GM08714 (cell line): ENCODE measurements around the gene ADAMTS17.
"Not testable (repeated sequence)": the region's sequence is repeated elsewhere in the genome, so short reads cannot be mapped to it uniquely, and the experiment has no call there.

Experiments used
- H3K4me3 ChIP-seq: fragments of 200-500 bp; sonication (Bioruptor generic); 2 replicates; pipeline ENCODE4 v1.5.1; 2014; ENCODE audit warnings: mild to moderate bottlenecking, low read length, inconsistent platforms
- ZNF274 ChIP-seq: IDR thresholded peaks from 2 replicates; pipeline ENCODE4 v1.6.1; 2012; ENCODE audit warnings: mild to moderate bottlenecking, low read depth, low read length

ADAMTS17 gene

DNA sequence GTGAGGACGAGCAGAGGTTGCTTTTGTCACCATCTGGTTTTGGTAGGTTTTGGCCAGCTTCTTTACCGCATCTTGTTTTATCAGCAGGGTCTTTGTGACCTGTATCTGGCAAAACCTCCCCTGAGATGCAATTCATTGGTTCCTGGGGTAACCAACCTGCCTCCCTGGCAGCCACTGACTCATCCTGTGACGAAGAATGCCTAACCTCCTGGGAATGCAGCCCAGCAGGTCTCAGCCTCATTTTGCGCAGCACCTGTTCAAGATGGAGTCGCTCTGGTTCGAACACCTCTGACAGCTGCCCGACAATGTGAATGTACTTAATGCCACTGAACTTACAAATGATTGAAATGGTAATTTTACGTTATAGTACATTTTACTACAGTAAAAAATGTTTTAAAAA, 6.8 kb upstream of the ADAMTS17 start:
- no peak overlapping the region for H3K4me3 ChIP-seq
- no peak for TF ChIP-seq ZNF274

DNA sequence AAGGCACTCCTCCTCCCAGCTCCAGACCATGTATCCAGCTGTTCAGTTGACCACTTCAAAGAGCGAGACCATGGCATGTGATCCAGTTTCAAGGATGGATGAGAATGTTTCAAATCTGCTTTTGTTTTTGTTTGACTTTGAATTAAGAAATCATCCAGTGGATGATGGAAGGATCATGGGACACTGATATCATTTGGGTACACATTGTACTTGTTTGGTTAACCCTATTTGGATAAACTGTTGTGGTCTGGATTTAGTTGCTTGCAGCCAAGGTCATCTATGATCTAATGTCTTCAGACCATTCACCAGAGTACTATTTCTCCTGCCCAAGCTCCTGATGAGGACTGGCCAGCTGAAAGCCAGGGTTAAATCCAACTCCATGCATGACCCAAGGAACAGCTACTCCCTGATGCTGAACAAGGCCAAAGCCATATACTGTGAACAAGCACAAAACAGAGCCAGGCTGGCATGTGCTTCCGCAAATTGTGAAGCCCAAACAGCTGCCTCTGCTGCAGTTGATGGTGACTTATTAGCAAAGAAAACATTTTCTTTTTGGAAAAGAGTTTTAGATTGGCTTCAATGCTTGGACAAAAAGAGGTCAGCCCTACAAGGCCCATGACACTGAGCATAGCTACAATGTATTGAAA, 5.2 kb upstream of the ADAMTS17 start:
- TF ChIP-seq ZNF274: no peak
- H3K4me3 ChIP-seq: no peak overlapping the region

- TF ChIP-seq ZNF274: no peak
Observed at GRCh38 chr15:100345438-100345837, 3.7 kb upstream of the ADAMTS17 start.

GRCh38 chr15:100343251-100343650, 1.5 kb upstream of the ADAMTS17 start:
- no peak for TF ChIP-seq ZNF274
- H3K4me3 ChIP-seq: no peak overlapping the region

More at GRCh38 chr15:100345438-100345837, 3.7 kb upstream of the ADAMTS17 start:
- H3K4me3 ChIP-seq: no peak overlapping the region

- peak overlapping the region; percentile 57; the same call in 1 of the 2 replicates for H3K4me3 ChIP-seq
- no peak for TF ChIP-seq ZNF274
Observed at GRCh38 chr15:100341239-100341749, 481 bp downstream of the ADAMTS17 start.

GRCh38 chr15:100340721-100341238, 995 bp downstream of the ADAMTS17 start:
- no peak overlapping the region for H3K4me3 ChIP-seq
- TF ChIP-seq ZNF274: no peak

DNA sequence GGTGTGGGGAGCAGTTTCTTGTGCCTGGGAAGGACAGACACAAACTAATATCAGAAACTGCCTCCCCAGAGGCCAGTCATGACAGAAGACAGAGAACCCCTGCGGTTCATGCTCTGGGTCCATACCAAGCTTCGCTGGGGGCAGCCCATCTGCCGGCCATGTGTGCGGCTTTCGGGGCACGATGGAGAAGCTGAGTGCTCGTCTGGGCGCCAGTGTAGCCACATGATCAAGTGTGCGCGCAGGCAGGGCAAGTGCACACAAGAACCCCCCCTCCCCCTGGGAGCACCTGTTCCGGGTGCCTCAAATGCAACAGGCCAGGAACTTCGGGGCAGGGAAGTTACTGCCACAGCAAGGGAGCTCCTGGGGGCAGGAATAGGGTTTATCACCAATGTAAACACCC, 1.8 kb downstream of the ADAMTS17 start:
- H3K4me3 ChIP-seq: no peak overlapping the region
- TF ChIP-seq ZNF274: no peak

DNA sequence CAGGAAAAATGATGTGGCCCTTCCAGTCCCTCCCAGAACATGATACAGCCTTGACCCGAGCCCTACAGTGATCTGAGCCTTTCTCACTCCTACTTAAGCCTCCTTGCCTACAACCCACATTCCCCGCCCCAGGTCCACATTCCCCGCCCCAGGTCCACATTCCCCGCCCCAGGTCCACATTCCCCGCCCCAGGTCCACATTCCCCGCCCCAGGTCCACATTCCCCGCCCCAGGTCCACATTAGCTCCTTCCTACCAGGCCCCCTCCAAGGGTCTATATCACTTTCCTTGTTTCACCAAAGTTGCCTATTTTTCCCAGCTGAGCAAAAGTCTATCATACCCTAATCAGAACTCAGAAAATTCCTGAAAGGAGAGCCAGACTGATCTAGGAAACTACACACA, 2.3 kb downstream of the ADAMTS17 start:
- not testable (repeated sequence) for H3K4me3 ChIP-seq

DNA sequence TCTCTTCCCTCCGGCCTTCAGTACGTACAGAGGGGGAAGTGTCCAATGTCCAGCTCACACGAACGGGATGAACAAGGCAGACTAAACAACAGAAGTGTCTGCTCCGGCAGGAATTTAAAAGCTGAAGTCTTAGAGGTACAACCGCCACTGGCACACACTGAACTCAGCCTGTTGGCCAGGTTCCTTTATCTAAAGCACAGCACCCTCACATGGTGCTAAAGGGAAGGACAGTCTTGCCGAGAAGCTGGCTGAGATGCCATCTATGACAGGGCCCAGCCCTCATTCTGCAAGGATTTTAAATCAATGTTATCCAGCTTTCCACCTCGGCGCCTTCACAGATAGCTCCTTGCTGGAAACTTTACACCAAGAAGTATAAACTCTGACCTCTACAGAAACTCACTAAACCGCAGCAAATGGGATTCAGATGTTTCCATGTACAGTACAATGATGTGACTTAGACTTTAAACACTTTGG, 2.8 kb downstream of the ADAMTS17 start:
- TF ChIP-seq ZNF274: no peak
- H3K4me3 ChIP-seq: no peak overlapping the region

- no peak overlapping the region for H3K4me3 ChIP-seq
- no peak for TF ChIP-seq ZNF274
Observed at GRCh38 chr15:100338247-100338646, 3.5 kb downstream of the ADAMTS17 start.

DNA sequence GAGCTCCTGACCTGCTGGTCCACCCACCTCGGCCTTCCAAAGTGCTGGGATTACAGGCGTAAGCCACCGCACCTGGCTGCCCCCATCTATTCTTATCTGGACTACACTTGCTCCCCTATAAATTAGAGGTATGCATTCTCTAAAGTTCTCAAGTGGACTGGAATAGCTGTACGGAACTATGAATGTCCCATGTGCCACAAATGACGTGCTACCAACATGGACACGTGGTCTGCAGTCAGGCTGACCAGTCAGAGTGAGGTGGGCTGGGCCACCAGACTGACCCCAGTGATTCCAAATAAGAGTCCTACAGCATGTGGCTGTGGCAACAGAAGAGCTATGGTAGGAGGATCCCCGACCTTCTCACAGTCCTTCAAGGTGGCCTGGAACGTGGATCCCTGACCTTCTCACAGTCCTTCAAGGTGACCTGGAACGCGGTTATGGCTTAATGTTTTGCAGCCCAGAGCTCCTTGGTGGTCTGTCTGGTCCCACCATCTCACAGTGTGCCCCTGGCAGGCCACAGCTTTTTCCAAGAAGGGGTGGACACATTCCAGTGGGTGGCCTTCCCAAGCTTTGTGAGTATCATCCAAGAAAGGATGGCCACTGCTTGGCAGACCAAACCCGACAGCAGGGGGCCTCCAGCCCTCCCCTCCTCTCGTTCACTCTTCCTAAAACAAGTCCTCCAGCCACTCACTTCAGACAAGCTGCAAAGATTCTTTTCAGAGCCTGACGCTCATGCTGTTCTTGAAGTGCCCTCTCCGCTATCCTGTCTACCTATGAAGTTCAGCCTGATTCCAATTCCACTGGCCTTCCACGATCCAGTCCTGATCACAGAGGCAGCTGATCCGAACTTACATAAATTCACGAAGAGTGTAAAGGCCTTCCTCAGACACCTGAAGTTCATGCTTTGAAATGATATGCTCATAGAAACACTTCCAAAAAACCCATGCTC, 4.4 kb downstream of the ADAMTS17 start:
- no peak for TF ChIP-seq ZNF274
- H3K4me3 ChIP-seq: no peak overlapping the region

GRCh38 chr15:100336061-100336460, 5.7 kb downstream of the ADAMTS17 start:
- TF ChIP-seq ZNF274: no peak
- no peak overlapping the region for H3K4me3 ChIP-seq

- no peak for TF ChIP-seq ZNF274
- H3K4me3 ChIP-seq: no peak overlapping the region
Observed at GRCh38 chr15:100335335-100335999, 6.3 kb downstream of the ADAMTS17 start.

DNA sequence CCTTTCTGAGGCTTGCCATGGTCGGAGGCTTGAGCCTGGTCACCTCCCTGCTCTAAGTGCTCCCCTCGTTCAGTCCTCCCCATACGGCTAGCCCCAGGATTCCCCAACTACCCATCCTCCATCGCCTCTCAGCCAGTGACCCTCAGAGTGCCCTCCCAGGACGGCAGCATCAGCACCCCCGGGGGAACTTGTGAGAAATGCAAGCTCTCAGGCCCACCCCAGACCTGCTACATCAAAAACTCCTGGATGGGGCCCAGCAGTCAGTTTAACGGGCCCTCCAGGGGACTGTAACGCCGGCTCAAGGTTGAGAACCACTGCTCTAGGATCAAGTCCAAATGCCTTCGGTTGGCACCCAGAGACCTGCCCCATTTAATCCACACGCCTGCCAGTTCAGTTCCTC, 6.9 kb downstream of the ADAMTS17 start:
- H3K4me3 ChIP-seq: no peak overlapping the region
- TF ChIP-seq ZNF274: no peak
